Stimulated activated CD8-positive, alpha-beta memory T cell treated with anti-CD3 and anti-CD28 coated beads, Interleukin-7, amount 100 ng/mL, for 4 hours (primary cell): ENCODE data around the gene CAPN3.

ENCODE experiments used
- DNase-seq, 2 donors: peaks; one replicate each; pipeline ENCODE4 v3.0.0-alpha.2; 2020; ENCODE audit warnings: low read depth in 2 of 2

Gene CAPN3

GRCh38 chr15:42453826-42454225 is 94.5 kb downstream of the CAPN3 start:
- DNase-seq = no peak

- DNase-seq = no peak
Measured at GRCh38 chr15:42456531-42456930, 97.2 kb downstream of the CAPN3 start.

- DNase-seq = no peak
Measured at GRCh38 chr15:42456971-42457370, 97.7 kb downstream of the CAPN3 start.

GRCh38 chr15:42457445-42458442 is 98.4 kb downstream of the CAPN3 start:
- no peak for DNase-seq

GRCh38 chr15:42461261-42461660 is 102.0 kb downstream of the CAPN3 start:
- DNase-seq = no peak
